ENCODE data around the gene RTKN2. TPM values are rescaled to one million over a fixed set of nuclear protein-coding genes. Genes with fewer than 3 reads are reported as not detected.
"Not testable (repeated sequence)": the region's sequence is repeated elsewhere in the genome, so short reads cannot be mapped to it uniquely, and the experiment has no call there.

RTKN2 gene
- total RNA-seq, 4 donors from 2014 or later, result 0.11 to 0.42 (median 0.39) TPM; not detected in 1

DNA sequence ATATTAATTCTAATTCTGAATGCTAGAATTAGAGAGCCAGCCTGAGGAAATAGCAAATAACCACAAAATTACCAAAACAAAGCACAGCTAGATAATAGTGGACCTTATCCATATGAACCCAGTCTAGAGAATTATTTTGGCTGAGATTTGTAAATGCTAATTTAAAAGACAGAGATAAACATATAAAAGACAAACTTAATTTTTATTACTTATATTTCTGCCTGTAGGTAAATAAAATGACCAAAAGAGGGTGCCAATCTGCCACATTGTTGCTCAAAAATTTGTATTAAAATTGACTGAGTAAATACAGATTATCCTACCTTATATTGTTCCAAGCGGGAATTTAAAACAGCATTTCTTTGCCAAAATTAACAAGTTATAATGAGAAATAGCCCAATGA lies 20.2 kb downstream of the RTKN2 start:
- no peaks in the 10 kb centered on the region for H3K36me3 ChIP-seq

DNA sequence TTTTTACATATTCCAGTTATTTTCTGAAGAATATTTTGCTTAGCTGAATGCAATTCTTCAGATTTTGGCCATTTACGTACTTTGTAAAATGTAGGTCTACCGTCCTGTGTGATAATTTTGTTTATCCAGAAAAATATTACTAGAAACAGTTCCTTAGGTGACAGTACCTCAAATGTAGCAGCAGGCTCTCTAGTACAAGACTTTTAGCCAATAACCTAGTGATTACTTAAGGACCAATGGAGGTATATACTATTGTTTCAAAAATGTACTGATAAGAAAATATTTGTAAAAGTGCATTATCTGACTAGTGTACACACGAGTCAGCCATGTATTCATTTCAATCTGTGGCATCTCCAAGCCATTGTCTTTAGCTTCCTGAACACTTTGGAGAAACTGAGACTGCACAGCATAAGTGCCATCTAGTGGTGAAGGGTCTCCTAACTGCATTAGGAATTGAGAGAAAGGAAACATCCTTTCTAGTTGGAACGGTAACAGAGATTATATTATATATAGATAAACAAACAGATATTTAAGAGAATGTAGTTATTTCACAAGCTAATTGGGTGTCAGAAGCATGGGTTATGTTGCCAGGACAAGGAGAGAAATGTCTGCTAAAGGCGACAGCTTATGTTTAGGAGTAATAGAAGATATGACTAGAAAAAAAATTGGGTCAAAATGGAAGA lies 23.7 kb downstream of the RTKN2 start:
- no peak for DNase-seq (ENCODE audit: extremely low spot score)
- WGBS, result 38% methylated on average over 5 of the region's 5 CpGs
- no peak overlapping the region for H3K4me3 ChIP-seq
- H3K36me3 ChIP-seq, result no peaks in the 10 kb centered on the region
- no peaks in the 10 kb centered on the region for H3K27me3 ChIP-seq
- no peaks in the 10 kb centered on the region for H3K9me3 ChIP-seq
- peaks cover 0 to 21% (median 16%) of the 10 kb centered on the region in 4 donors for H3K4me1 ChIP-seq
- TF ChIP-seq, protein P1, sequence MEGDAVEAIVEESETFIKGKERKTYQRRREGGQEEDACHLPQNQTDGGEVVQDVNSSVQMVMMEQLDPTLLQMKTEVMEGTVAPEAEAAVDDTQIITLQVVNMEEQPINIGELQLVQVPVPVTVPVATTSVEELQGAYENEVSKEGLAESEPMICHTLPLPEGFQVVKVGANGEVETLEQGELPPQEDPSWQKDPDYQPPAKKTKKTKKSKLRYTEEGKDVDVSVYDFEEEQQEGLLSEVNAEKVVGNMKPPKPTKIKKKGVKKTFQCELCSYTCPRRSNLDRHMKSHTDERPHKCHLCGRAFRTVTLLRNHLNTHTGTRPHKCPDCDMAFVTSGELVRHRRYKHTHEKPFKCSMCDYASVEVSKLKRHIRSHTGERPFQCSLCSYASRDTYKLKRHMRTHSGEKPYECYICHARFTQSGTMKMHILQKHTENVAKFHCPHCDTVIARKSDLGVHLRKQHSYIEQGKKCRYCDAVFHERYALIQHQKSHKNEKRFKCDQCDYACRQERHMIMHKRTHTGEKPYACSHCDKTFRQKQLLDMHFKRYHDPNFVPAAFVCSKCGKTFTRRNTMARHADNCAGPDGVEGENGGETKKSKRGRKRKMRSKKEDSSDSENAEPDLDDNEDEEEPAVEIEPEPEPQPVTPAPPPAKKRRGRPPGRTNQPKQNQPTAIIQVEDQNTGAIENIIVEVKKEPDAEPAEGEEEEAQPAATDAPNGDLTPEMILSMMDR (IDR thresholded peaks at IDR 0.05), result peak; percentile 86 to 88 (median 88)
- TF ChIP-seq POLR2A (IDR thresholded peaks at IDR 0.05; ENCODE audit: low read depth) (no peak), EP300 (IDR thresholded peaks at IDR 0.05) (no peak), POLR2AphosphoS5 (IDR thresholded peaks at IDR 0.05) (no peak)
- no peak overlapping the region for H3K27ac ChIP-seq (replicated peaks in 1 of 4)
- intact Hi-C loops (cut with DNase I), result loop anchor here (2.0 to 5.0 kb wide), 3 partner anchors 202 to 493 kb away; no protein-coding TSS in a partner anchor

More for the DNA sequence above, 20.2 kb downstream of the RTKN2 start:
- Histone ChIP-seq H3K9me3 (no peaks in the 10 kb centered on the region), H3K27me3 (no peaks in the 10 kb centered on the region), H3K4me3 (no peak overlapping the region), H3K4me1 (peaks cover 0 to 14% (median 8%) of the 10 kb centered on the region in 4 donors), H3K27ac (replicated peaks in 1 of 4) (no peak overlapping the region)
- 95% methylated on average over 1 of the region's 1 CpG for WGBS
- DNase-seq (ENCODE audit: extremely low spot score), result no peak
- intact Hi-C loops (cut with DNase I), result loop anchor here (5.0 kb wide), 1 partner anchor 496 kb away; no protein-coding TSS in a partner anchor
- TF ChIP-seq POLR2A (IDR thresholded peaks at IDR 0.05; ENCODE audit: low read depth) (no peak), EP300 (IDR thresholded peaks at IDR 0.05) (no peak), POLR2AphosphoS5 (IDR thresholded peaks at IDR 0.05) (no peak)
- TF ChIP-seq, protein P1 (IDR thresholded peaks at IDR 0.05), result no peak

DNA sequence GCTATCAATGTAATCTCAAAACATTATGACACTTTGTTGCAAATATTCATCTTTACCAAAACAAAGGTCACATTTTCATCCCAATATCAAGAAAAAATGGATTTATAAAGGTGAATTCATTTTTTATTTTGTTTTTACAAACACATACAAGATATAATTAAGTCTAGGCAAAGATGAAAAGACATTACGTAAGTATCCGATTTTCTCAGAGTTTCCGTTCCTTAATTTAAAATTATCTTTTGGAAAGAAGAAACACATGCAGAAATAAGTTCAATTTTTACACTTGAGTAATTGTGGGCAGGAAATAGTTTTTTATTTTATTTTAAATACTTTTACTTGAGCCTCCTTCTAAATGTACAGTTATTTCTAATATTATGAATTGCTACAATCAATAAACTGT lies 24.6 kb downstream of the RTKN2 start:
- TF ChIP-seq EP300 (IDR thresholded peaks at IDR 0.05), result no peak
- intact Hi-C loops (cut with DNase I), result loop anchor here (2.0 kb wide), 2 partner anchors 201 to 347 kb away; no protein-coding TSS in a partner anchor
- Histone ChIP-seq H3K36me3 (no peaks in the 10 kb centered on the region), H3K4me3 (no peak overlapping the region), H3K4me1 (peaks cover 0 to 21% (median 16%) of the 10 kb centered on the region in 4 donors), H3K27me3 (no peaks in the 10 kb centered on the region), H3K9me3 (no peaks in the 10 kb centered on the region), H3K27ac (replicated peaks in 1 of 4) (no peak overlapping the region)
- no peak for DNase-seq (ENCODE audit: extremely low spot score)
- 88% methylated on average over 3 of the region's 3 CpGs for WGBS

DNA sequence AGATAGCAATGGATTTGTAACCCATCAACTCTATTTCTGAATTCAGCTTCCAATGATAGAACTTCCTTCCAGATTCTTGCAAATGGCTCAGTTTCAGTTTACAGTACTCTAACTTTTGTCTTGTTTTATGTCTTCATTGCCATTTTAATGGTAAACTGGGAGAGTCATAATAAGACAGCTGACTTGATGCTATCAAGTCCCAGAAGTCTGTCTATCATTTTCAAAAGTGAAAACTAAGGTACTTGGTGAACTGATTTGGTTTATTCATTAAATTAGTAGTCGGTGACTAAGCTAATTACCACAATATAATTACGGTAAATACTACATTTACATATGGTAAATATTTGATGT lies 25.0 kb downstream of the RTKN2 start:
- peaks cover 0 to 21% (median 16%) of the 10 kb centered on the region in 4 donors for H3K4me1 ChIP-seq
- intact Hi-C loops (cut with DNase I), result no loop called here
- no peak for TF ChIP-seq EP300 (IDR thresholded peaks at IDR 0.05)
- TF ChIP-seq, protein P1 (IDR thresholded peaks at IDR 0.05), result no peak
- no peak for TF ChIP-seq POLR2A (IDR thresholded peaks at IDR 0.05; ENCODE audit: low read depth)
- TF ChIP-seq POLR2AphosphoS5 (IDR thresholded peaks at IDR 0.05), result no peak
- no peaks in the 10 kb centered on the region for H3K27me3 ChIP-seq
- WGBS, result 87% methylated on average over 2 of the region's 2 CpGs
- peak overlapping the region in 3 of 4 donors; percentile 5 to 49 (median 25) for H3K27ac ChIP-seq (replicated peaks in 1 of 4)
- no peak for DNase-seq (ENCODE audit: extremely low spot score)
- H3K4me3 ChIP-seq, result peak overlapping the region in 1 of 4 donors; percentile 21
- H3K9me3 ChIP-seq, result no peaks in the 10 kb centered on the region
- H3K36me3 ChIP-seq, result no peaks in the 10 kb centered on the region

DNA sequence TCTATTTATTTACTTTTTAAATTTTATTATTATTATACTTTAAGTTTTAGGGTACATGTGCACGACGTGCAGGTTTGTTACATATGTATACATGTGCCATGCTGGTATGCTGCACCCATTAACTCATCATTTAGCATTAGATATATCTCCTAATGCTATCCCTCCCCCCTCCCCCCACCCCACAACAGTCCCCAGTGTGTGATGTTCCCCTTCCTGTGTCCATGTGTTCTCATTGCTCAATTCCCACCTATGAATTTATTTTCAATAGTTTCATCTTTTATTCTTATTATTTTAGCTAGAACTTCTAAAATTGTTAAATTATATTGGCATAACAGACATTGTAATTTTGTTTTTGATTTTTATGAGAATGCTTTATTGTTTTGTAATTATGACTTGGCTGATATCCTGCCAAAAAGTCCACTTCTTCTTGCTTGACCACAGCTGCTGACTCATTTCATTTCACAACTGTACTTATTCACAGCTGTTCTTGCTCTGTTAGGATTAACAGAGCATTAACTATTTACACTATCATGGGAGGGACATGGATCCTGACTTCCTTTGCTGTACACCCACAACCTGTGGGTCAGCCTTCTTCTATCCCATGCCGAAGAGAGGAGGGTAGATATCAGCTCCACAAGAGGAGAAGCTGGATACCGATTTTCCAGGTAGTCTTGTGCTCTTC lies 25.5 kb downstream of the RTKN2 start:
- H3K4me3 ChIP-seq, result peak overlapping the region in 1 of 4 donors; percentile 21

DNA sequence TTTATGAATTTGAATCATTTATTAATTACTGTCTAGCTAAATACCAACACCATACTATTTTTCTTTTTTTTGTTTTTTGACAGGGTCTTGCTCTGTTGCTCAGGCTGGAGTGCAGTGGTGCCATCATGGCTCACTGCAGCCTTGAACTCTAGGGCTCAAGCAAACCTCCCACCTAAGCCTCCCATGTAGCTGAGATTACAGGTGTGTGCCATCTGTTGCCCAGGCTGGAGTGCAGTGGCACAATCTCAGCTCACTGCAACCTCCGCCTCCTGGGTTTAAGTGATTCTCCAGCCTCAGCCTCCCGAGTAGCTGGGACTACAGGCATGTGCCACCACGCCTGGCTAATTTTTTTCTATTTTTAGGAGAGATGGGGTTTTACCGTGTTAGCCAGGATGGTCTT lies 27.1 kb downstream of the RTKN2 start:
- 96% methylated on average over 4 of the region's 4 CpGs for WGBS
- H3K27me3 ChIP-seq; intact Hi-C loops (cut with DNase I); H3K9me3 ChIP-seq; H3K4me3 ChIP-seq; H3K36me3 ChIP-seq; H3K27ac ChIP-seq (replicated peaks in 1 of 4); DNase-seq (ENCODE audit: extremely low spot score): not testable (repeated sequence)
- H3K4me1 ChIP-seq, result peaks cover 0 to 26% (median 22%) of the 10 kb centered on the region in 4 donors

More for the DNA sequence above, 25.5 kb downstream of the RTKN2 start:
- Histone ChIP-seq H3K4me1 (peaks cover 0 to 21% (median 16%) of the 10 kb centered on the region in 4 donors), H3K27ac (replicated peaks in 1 of 4) (peak overlapping the region in 3 of 4 donors; percentile 5 to 49 (median 25))
- H3K36me3 ChIP-seq; intact Hi-C loops (cut with DNase I); DNase-seq (ENCODE audit: extremely low spot score); H3K27me3 ChIP-seq; H3K9me3 ChIP-seq: not testable (repeated sequence)
- peak in 1 of 2 donors; percentile 69 for TF ChIP-seq POLR2AphosphoS5 (IDR thresholded peaks at IDR 0.05)
- 68% methylated on average over 4 of the region's 4 CpGs for WGBS
